Neuronal stem cell (in vitro differentiated cells): ENCODE data around the gene TXN2.
A peak's percentile ranks its signal among the peaks of the same experiment; 100 is the strongest.

Experiments used
- DNase-seq: peaks from one replicate; pipeline ENCODE4 v3.0.0-alpha.2; 2013; ENCODE audit warnings: low spot score
- H2AFZ ChIP-seq: one replicate; pipeline ENCODE4 v1.6.1; 2013; ENCODE audit warnings: mild to moderate bottlenecking, low read length, inconsistent platforms
- H2AK5ac ChIP-seq: 2 replicates; pipeline ENCODE4 v1.6.1; 2013; ENCODE audit warnings: low read depth, mild to moderate bottlenecking, inconsistent platforms, low read length, moderate library complexity, mixed read lengths
- H2BK120ac ChIP-seq: 2 replicates; pipeline ENCODE4 v1.6.1; 2013; ENCODE audit warnings: low read depth, mild to moderate bottlenecking, inconsistent platforms, low read length, moderate library complexity, mixed read lengths
- H2BK12ac ChIP-seq: one replicate; pipeline ENCODE4 v1.6.1; 2013; ENCODE audit warnings: low read length, inconsistent platforms
- H2BK15ac ChIP-seq: 2 replicates; pipeline ENCODE4 v1.6.1; 2013; ENCODE audit warnings: mild to moderate bottlenecking, low read length, inconsistent platforms, mixed read lengths
- H2BK5ac ChIP-seq: one replicate; pipeline ENCODE4 v1.6.1; 2013; ENCODE audit warnings: inconsistent platforms, mild to moderate bottlenecking, low read length, moderate library complexity
- H3K14ac ChIP-seq: one replicate; pipeline ENCODE4 v1.6.1; 2013; ENCODE audit warnings: low read length, inconsistent platforms
- H3K18ac ChIP-seq: 2 replicates; pipeline ENCODE4 v1.6.1; 2013; ENCODE audit warnings: low read length, inconsistent platforms
- H3K23ac ChIP-seq: 2 replicates; pipeline ENCODE4 v1.6.1; 2013; ENCODE audit warnings: low read depth, mild to moderate bottlenecking, mixed read lengths, low read length, inconsistent platforms; ENCODE audit not compliant: poor library complexity
- H3K27ac ChIP-seq: replicated peaks from 3 replicates; pipeline ENCODE4 v1.5.1; 2013; ENCODE audit warnings: low read length, inconsistent platforms
- H3K27me3 ChIP-seq, 3 experiments: 2 replicates each; pipeline ENCODE4 v1.6.1; 2013; ENCODE audit warnings: low read length in 3 of 3, mild to moderate bottlenecking in 2 of 3, inconsistent platforms in 1 of 3, low read depth in 1 of 3, mixed read lengths in 1 of 3, moderate library complexity in 1 of 3; ENCODE audit not compliant: control insufficient read depth in 3 of 3, insufficient read depth in 3 of 3
- H3K36me3 ChIP-seq, 2 donors: replicated peaks in 1 of 2; 2 replicates each; pipeline ENCODE4 v1.6.1; 2013; ENCODE audit warnings: low read length in 2 of 2; ENCODE audit not compliant: control insufficient read depth in 2 of 2, insufficient read depth in 2 of 2
- H3K4ac ChIP-seq: 2 replicates; pipeline ENCODE4 v1.6.1; 2013; ENCODE audit warnings: inconsistent platforms, mild to moderate bottlenecking, low read length, moderate library complexity
- H3K4me1 ChIP-seq, 2 donors: 1 replicate in 1 of 2; 2 replicates in 1 of 2; pipeline ENCODE4 v1.6.1; 2013; ENCODE audit warnings: low read length in 2 of 2, low read depth in 1 of 2; ENCODE audit not compliant: control insufficient read depth in 2 of 2, insufficient read depth in 1 of 2
- H3K4me2 ChIP-seq: one replicate; pipeline ENCODE4 v1.6.1; 2013; ENCODE audit warnings: mild to moderate bottlenecking, low read length, inconsistent platforms; ENCODE audit not compliant: insufficient read depth, poor library complexity, severe bottlenecking
- H3K4me3 ChIP-seq, 2 donors: 2 replicates each; pipeline ENCODE4 v1.5.1; 2013; ENCODE audit warnings: low read length in 2 of 2, mild to moderate bottlenecking in 2 of 2, inconsistent platforms in 1 of 2, moderate library complexity in 1 of 2
- H3K79me1 ChIP-seq: one replicate; pipeline ENCODE4 v1.6.1; 2013; ENCODE audit warnings: low read depth, mild to moderate bottlenecking, inconsistent platforms, low read length, moderate library complexity
- H3K9ac ChIP-seq: one replicate; pipeline ENCODE4 v1.6.1; 2013; ENCODE audit warnings: mild to moderate bottlenecking, low read depth, low read length, inconsistent platforms; ENCODE audit not compliant: poor library complexity
- H3K9me3 ChIP-seq, 2 donors: replicated peaks in 1 of 2; 2 replicates each; pipeline versions ENCODE3 to v1.6.1; 2013; ENCODE audit warnings: low read length in 2 of 2, mild to moderate bottlenecking in 2 of 2, inconsistent platforms in 1 of 2, low read depth in 1 of 2, mixed read lengths in 1 of 2, moderate library complexity in 1 of 2; ENCODE audit not compliant: control insufficient read depth in 2 of 2, insufficient read depth in 1 of 2
- H4K8ac ChIP-seq: one replicate; pipeline ENCODE4 v1.6.1; 2013; ENCODE audit warnings: low read depth, mild to moderate bottlenecking, inconsistent platforms, low read length, moderate library complexity
- H4K91ac ChIP-seq: one replicate; pipeline ENCODE4 v1.6.1; 2013; ENCODE audit warnings: low read length, low read depth, mild to moderate bottlenecking, inconsistent platforms; ENCODE audit not compliant: poor library complexity
- WGBS, 2 donors: extraction: QIAGEN DNeasy Blood & Tissue Kit; methylation state at CpG; one replicate each; pipeline ENCODE4 v1.1.7; 2013; ENCODE audit warnings: missing lambda C conversion rate in 2 of 2, mixed read lengths in 1 of 2; ENCODE audit not compliant: insufficient read length in 2 of 2, insufficient replicate concordance in 1 of 2; ENCODE audit errors: extremely low coverage in 2 of 2; 5-methylcytosine and 5-hydroxymethylcytosine counted together

TXN2 gene

DNA sequence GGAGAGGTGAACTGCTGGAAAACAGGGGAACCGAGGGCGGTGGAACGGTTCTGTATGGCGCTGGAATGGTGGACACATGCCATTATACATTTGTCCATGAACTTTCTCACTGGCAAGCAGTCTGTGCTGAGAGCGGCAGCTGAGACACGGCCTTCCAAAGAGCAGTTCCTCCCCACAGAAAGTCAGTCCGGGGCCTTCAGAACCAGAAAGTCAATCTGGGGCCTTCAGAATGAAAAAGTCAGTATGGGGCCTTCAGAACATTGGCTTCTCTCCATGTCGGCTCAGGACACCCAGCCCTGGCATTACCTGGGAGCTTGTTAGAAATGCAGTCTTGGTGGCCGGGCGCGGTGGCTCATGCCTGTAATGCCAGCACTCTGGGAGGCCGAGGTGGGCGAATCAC lies 8.8 kb downstream of the TXN2 start:
- Histone ChIP-seq H4K91ac (no peak overlapping the region), H4K8ac (no peak overlapping the region), H2BK12ac (no peak overlapping the region), H2AFZ (no peak overlapping the region), H3K9ac (no peak overlapping the region), H2BK5ac (no peak overlapping the region), H3K4me1 (peaks cover 1 to 3% of the 10 kb centered on the region in 2 donors), H3K4me3 (no peak overlapping the region), H3K27me3 (no peaks in the 10 kb centered on the region), H3K14ac (no peak overlapping the region), H3K36me3 (peaks cover 16 to 66% of the 10 kb centered on the region in 2 donors), H3K4ac (no peak overlapping the region), H3K79me1 (peaks cover 2% of the 10 kb centered on the region), H2AK5ac (no peak overlapping the region), H3K18ac (no peak overlapping the region), H3K23ac (no peak overlapping the region), H2BK15ac (no peak overlapping the region), H3K27ac (no peak overlapping the region), H3K4me2 (no peak overlapping the region), H2BK120ac (no peak overlapping the region), H3K9me3 (no peaks in the 10 kb centered on the region)
- DNase-seq = no peak
- no CpG with 5 or more reads among the region's 13 CpGs for WGBS, 2 donors

DNA sequence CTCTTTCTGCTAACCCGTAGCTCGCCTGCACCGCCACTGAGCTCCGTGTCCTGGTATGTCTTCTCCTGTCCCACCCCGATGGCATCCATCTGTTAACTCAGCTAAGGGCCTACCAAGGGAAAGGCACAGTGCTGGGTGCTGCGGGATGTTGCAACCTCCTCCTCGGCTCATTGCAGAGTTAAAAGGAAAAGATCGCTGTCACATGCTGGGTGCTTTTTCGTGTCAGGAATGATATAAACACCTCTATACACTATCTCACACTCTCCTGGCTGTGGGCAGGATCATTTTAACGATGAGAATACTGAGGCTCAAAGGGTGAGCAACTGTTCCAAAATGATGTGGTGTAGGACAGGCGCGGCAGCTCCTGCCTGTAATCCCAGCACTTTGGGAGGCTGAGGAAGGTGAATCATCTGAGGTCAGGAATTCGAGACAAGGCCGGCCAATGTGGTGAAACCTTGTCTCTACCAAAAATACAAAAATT lies 10.1 kb downstream of the TXN2 start:
- Histone ChIP-seq H2BK15ac (no peak overlapping the region), H3K27ac (no peak overlapping the region)
- WGBS, 2 donors = no CpG with 5 or more reads among the region's 14 CpGs

DNA sequence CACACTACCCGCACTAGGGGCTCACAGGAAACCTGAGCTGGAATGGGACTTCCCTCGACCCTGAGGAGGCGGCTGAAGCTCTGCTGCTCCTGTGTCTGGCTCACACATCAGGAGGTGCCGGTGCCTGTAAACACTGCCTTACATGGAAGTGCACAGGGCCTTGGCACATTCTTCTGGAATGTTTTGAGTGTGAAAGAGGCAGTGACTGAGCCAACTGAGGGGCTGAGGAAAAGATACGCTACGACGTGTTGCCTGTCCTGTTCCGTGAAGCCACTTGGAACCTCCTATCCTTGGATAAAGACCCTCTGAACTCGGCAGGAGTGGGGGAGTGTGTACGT lies 10.5 kb downstream of the TXN2 start:
- WGBS, 2 donors = no CpG with 5 or more reads among the region's 10 CpGs

More for the DNA sequence above, 10.1 kb downstream of the TXN2 start:
- no peak overlapping the region for H4K8ac ChIP-seq
- no peaks in the 10 kb centered on the region for H3K9me3 ChIP-seq
- no peak overlapping the region for H3K4me2 ChIP-seq
- DNase-seq = no peak
- no peak overlapping the region for H3K14ac ChIP-seq
- H3K27me3 ChIP-seq = no peaks in the 10 kb centered on the region
- H3K4ac ChIP-seq = no peak overlapping the region
- no peak overlapping the region for H3K18ac ChIP-seq
- H3K4me1 ChIP-seq = peaks cover 1 to 3% of the 10 kb centered on the region in 2 donors
- H2BK5ac ChIP-seq = no peak overlapping the region
- peaks cover 2% of the 10 kb centered on the region for H3K79me1 ChIP-seq
- no peak overlapping the region for H3K9ac ChIP-seq
- no peak overlapping the region for H4K91ac ChIP-seq
- no peak overlapping the region for H3K23ac ChIP-seq
- H2AFZ ChIP-seq = no peak overlapping the region
- no peak overlapping the region for H2BK12ac ChIP-seq
- H2AK5ac ChIP-seq = no peak overlapping the region
- peaks cover 16 to 69% of the 10 kb centered on the region in 2 donors for H3K36me3 ChIP-seq
- H2BK120ac ChIP-seq = no peak overlapping the region
- H3K4me3 ChIP-seq = no peak overlapping the region

DNA sequence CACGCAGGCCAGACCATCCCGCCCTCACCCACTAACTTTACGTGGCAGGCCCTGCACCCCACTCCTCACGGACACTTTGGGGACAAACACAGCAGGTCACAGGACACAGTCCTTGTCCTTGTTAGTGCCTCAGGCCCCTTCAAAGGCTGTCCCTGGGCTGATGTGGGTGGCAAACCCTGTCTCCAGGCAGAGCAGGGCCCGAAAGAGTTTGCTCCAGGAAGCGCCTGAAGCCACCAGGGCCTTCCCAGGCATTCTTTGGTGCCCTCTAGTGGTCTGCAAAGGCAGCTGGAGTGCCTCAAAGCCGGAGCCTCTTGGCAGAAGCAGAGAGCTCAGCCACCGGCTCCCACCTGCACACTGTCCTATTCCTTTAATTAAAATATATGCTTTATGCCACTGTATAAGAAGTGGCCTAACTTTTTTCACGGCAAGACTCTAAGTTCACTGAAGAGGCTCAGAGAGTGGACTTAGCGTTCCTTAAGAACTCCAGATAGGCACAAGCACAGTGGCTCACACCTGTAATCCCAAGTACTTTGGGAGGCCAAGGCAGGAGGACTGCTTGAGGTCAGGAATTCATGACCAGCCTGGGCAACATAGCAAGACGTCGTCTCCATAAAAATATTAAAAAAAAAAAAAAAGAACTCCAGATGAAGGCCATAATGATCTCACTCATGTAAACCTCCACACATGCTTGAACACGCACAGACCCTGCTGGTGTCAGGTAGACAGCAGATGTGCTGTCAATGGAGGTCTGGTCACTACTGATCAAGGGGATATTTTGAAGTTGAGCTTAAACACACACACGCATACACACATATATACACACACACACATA lies 11.1 kb downstream of the TXN2 start:
- Histone ChIP-seq H3K18ac (peak overlapping the region; percentile 89), H3K4ac (peak overlapping the region; percentile 58), H4K8ac (no peak overlapping the region), H3K9ac (peak overlapping the region; percentile 61), H3K27ac (no peak overlapping the region), H3K14ac (no peak overlapping the region), H3K9me3 (no peaks in the 10 kb centered on the region), H2BK5ac (no peak overlapping the region), H3K4me1 (peaks cover 1 to 3% of the 10 kb centered on the region in 2 donors), H2AFZ (peak overlapping the region; percentile 83), H2BK15ac (no peak overlapping the region), H2AK5ac (peak overlapping the region; percentile 86), H3K23ac (peak overlapping the region; percentile 37), H2BK12ac (no peak overlapping the region), H3K4me3 (no peak overlapping the region), H3K4me2 (no peak overlapping the region), H3K27me3 (no peaks in the 10 kb centered on the region), H2BK120ac (no peak overlapping the region), H4K91ac (no peak overlapping the region), H3K79me1 (peaks cover 2% of the 10 kb centered on the region), H3K36me3 (peaks cover 12 to 61% of the 10 kb centered on the region in 2 donors)
- no CpG with 5 or more reads among the region's 14 CpGs for WGBS, 2 donors
- peak; percentile 74 for DNase-seq

More for the DNA sequence above, 10.5 kb downstream of the TXN2 start:
- Histone ChIP-seq H3K27me3 (no peaks in the 10 kb centered on the region), H3K79me1 (peaks cover 2% of the 10 kb centered on the region), H3K4me2 (no peak overlapping the region), H3K4me1 (peaks cover 1 to 3% of the 10 kb centered on the region in 2 donors), H2BK120ac (no peak overlapping the region), H2AFZ (no peak overlapping the region), H2AK5ac (no peak overlapping the region), H3K18ac (no peak overlapping the region), H3K4ac (no peak overlapping the region), H3K36me3 (peaks cover 15 to 67% of the 10 kb centered on the region in 2 donors), H4K91ac (no peak overlapping the region), H3K4me3 (no peak overlapping the region), H2BK5ac (no peak overlapping the region), H3K9ac (no peak overlapping the region), H3K23ac (no peak overlapping the region), H2BK12ac (no peak overlapping the region), H2BK15ac (no peak overlapping the region), H3K27ac (no peak overlapping the region), H3K14ac (no peak overlapping the region), H3K9me3 (no peaks in the 10 kb centered on the region), H4K8ac (no peak overlapping the region)
- DNase-seq = no peak
